Measurements from ENCODE around the gene EPB41L3.
"Not testable (repeated sequence)": the region's sequence is repeated elsewhere in the genome, so short reads cannot be mapped to it uniquely, and the experiment has no call there.

Gene EPB41L3

GRCh38 chr18:5532066-5532465 lies 11.7 kb downstream of the EPB41L3 start:
- no peak for FAIRE-seq
- no peak for DNase-seq (ENCODE audit: low spot score)

- FAIRE-seq (no peak), DNase-seq (ENCODE audit: low spot score) (no peak)
These were observed 13.1 kb downstream of the EPB41L3 start for GRCh38 chr18:5530629-5531178.

GRCh38 chr18:5529471-5529870 lies 14.3 kb downstream of the EPB41L3 start:
- no peak for FAIRE-seq

GRCh38 chr18:5527603-5528002 lies 16.2 kb downstream of the EPB41L3 start:
- DNase-seq (ENCODE audit: low spot score), result peak; percentile 69

More at GRCh38 chr18:5529471-5529870, 14.3 kb downstream of the EPB41L3 start:
- DNase-seq (ENCODE audit: low spot score), result no peak

GRCh38 chr18:5524660-5525059 lies 19.1 kb downstream of the EPB41L3 start:
- FAIRE-seq, result no peak
- DNase-seq (ENCODE audit: low spot score), result no peak

More at GRCh38 chr18:5527603-5528002, 16.2 kb downstream of the EPB41L3 start:
- FAIRE-seq, result peak; percentile 84

GRCh38 chr18:5521000-5521399 lies 22.8 kb downstream of the EPB41L3 start:
- DNase-seq (ENCODE audit: low spot score), result no peak
- FAIRE-seq, result no peak

GRCh38 chr18:5520464-5520863 lies 23.3 kb downstream of the EPB41L3 start:
- DNase-seq (ENCODE audit: low spot score), result no peak
- FAIRE-seq, result no peak

- no peak for DNase-seq (ENCODE audit: low spot score)
- FAIRE-seq, result no peak
These were observed 24.1 kb downstream of the EPB41L3 start for GRCh38 chr18:5519448-5520298.

GRCh38 chr18:5518899-5519371 lies 24.9 kb downstream of the EPB41L3 start:
- FAIRE-seq (no peak), DNase-seq (ENCODE audit: low spot score) (peak; percentile 4)

- FAIRE-seq (no peak), DNase-seq (ENCODE audit: low spot score) (no peak)
These were observed 25.5 kb downstream of the EPB41L3 start for GRCh38 chr18:5518179-5518770.

- DNase-seq (ENCODE audit: low spot score) (no peak), FAIRE-seq (no peak)
These were observed 27.0 kb downstream of the EPB41L3 start for GRCh38 chr18:5516841-5517240.

- no peak for FAIRE-seq
- DNase-seq (ENCODE audit: low spot score), result no peak
These were observed 28.6 kb downstream of the EPB41L3 start for GRCh38 chr18:5515011-5515784.

- no peak for DNase-seq (ENCODE audit: low spot score)
- no peak for FAIRE-seq
These were observed 29.9 kb downstream of the EPB41L3 start for GRCh38 chr18:5513947-5514346.

GRCh38 chr18:5512176-5512575 lies 31.6 kb downstream of the EPB41L3 start:
- FAIRE-seq (no peak), DNase-seq (ENCODE audit: low spot score) (no peak)

GRCh38 chr18:5511541-5511940 lies 32.3 kb downstream of the EPB41L3 start:
- not testable (repeated sequence) for DNase-seq (ENCODE audit: low spot score); FAIRE-seq

GRCh38 chr18:5510135-5510846 lies 33.5 kb downstream of the EPB41L3 start:
- no peak for FAIRE-seq
- no peak for DNase-seq (ENCODE audit: low spot score)

GRCh38 chr18:5508821-5509220 lies 35.0 kb downstream of the EPB41L3 start:
- DNase-seq (ENCODE audit: low spot score) (no peak), FAIRE-seq (no peak)

GRCh38 chr18:5507756-5508155 lies 36.0 kb downstream of the EPB41L3 start:
- no peak for FAIRE-seq

GRCh38 chr18:5506174-5506573 lies 37.6 kb downstream of the EPB41L3 start:
- DNase-seq (ENCODE audit: low spot score) (no peak), FAIRE-seq (no peak)

More at GRCh38 chr18:5507756-5508155, 36.0 kb downstream of the EPB41L3 start:
- no peak for DNase-seq (ENCODE audit: low spot score)

- no peak for FAIRE-seq
- no peak for DNase-seq (ENCODE audit: low spot score)
These were observed 40.1 kb downstream of the EPB41L3 start for GRCh38 chr18:5503740-5504139.
